IPS-18a (cell line): ENCODE measurements around the gene C10orf105.

Experiments
- H3K27ac ChIP-seq: one replicate; pipeline ENCODE4 v1.5.1; 2013; ENCODE audit warnings: low read length
- H3K27me3 ChIP-seq: one replicate; pipeline ENCODE4 v1.6.1; 2013; ENCODE audit warnings: mild to moderate bottlenecking, low read length; ENCODE audit not compliant: control insufficient read depth, insufficient read depth
- H3K36me3 ChIP-seq: one replicate; pipeline ENCODE4 v1.6.1; 2013; ENCODE audit warnings: low read depth, low read length; ENCODE audit not compliant: control insufficient read depth
- H3K4me1 ChIP-seq: one replicate; pipeline ENCODE4 v1.6.1; 2013; ENCODE audit warnings: low read depth, low read length; ENCODE audit not compliant: control insufficient read depth
- H3K4me3 ChIP-seq: one replicate; pipeline ENCODE4 v1.5.1; 2013; ENCODE audit warnings: low read length
- H3K9ac ChIP-seq: one replicate; pipeline ENCODE4 v1.6.1; 2013; ENCODE audit warnings: mild to moderate bottlenecking, low read length, moderate library complexity
- H3K9me3 ChIP-seq: one replicate; pipeline ENCODE4 v1.6.1; 2013; ENCODE audit warnings: low read depth, low read length; ENCODE audit not compliant: control insufficient read depth

The C10orf105 gene

DNA sequence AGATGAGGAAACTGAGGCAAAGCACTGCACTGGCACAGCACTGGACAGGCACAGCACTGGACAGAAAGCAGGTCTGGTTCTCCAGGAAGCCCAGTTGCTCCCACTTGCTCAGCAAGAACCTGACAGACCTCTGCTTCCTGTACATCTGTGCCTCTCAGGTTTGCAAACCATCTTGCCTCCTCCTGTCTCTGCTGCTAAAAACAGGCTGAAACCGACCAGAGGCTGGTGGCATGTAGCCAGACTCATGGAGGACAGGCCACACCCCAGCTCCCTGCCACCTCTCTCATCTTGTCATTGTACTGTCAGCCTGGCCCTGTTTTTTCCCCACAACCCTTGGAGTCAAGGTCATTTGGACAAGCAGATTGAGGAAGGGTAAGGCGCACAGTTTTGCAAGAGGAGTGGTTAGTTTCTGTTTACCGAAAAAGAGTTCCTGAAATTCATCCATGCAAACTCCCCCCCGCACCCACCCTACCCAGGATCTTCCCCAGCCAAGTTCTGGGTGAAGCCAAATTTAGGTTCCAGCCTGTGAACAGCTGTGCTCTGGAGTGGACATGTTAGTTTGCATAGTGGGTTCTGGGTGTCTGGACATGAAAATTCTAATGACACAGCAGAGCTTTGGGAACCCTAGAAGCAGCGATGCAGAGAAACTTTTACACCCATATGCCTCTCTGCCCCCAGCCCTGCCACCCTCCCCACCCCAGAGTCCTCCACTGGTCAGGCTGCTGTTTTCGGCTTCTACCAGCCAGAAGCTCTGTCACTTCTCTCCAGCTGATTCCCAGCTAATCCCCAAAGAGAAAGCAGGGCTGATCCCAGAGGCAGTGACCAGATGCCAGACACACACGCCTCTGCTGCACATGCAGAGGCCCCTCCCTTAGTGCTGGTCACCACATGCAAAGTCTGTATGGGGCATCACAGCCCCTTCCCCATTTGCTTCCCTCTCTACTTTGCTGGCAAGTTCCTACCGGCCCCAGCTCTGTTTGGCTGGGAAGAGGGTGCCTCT, 8.5 kb upstream of the C10orf105 start:
- no peak overlapping the region for H3K4me3 ChIP-seq
- no peaks in the 10 kb centered on the region for H3K4me1 ChIP-seq
- no peaks in the 10 kb centered on the region for H3K27me3 ChIP-seq
- H3K9me3 ChIP-seq: no peaks in the 10 kb centered on the region
- H3K9ac ChIP-seq: no peak overlapping the region
- H3K36me3 ChIP-seq: no peaks in the 10 kb centered on the region
- no peak overlapping the region for H3K27ac ChIP-seq

DNA sequence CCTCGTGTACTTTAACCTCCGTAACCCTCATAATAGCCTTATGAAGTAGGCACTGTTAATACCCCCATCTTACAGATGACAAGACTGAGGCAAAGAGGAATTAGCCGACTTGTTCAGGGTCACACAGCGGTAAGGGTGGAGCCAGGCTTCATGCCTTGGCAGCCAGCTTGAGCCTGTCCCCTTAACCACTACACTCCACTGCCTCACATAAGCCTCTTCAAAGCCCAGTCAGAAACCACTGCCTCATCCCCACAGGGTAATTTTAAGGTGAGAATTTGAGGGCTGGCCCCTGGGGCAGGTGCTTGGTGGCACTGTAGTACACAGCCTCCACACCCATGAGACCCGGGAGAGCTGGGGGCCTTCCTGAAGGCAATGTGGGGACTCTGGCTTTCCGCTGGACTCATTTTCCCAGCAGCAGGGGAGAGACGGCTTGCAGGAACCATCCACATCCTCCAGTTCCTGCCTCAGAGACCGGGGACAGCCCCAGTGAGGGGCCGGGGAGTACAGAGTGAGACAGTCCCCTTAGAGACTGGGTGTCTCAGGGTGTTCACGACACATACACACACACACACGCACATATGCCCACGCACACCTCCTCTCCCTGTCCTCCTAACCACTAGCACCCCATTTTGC, 7.6 kb upstream of the C10orf105 start:
- Histone ChIP-seq H3K27ac (no peak overlapping the region), H3K36me3 (no peaks in the 10 kb centered on the region), H3K4me3 (no peak overlapping the region), H3K27me3 (no peaks in the 10 kb centered on the region), H3K9ac (no peak overlapping the region), H3K9me3 (no peaks in the 10 kb centered on the region), H3K4me1 (no peaks in the 10 kb centered on the region)

GRCh38 chr10:71726580-71727104, 7.1 kb upstream of the C10orf105 start:
- Histone ChIP-seq H3K27me3 (no peaks in the 10 kb centered on the region), H3K9ac (no peak overlapping the region), H3K4me1 (no peaks in the 10 kb centered on the region), H3K9me3 (no peaks in the 10 kb centered on the region), H3K4me3 (no peak overlapping the region), H3K27ac (no peak overlapping the region), H3K36me3 (no peaks in the 10 kb centered on the region)

- no peak overlapping the region for H3K27ac ChIP-seq
- no peaks in the 10 kb centered on the region for H3K36me3 ChIP-seq
- H3K9ac ChIP-seq: no peak overlapping the region
- H3K4me3 ChIP-seq: no peak overlapping the region
- H3K9me3 ChIP-seq: no peaks in the 10 kb centered on the region
- no peaks in the 10 kb centered on the region for H3K4me1 ChIP-seq
- H3K27me3 ChIP-seq: no peaks in the 10 kb centered on the region
Measured at GRCh38 chr10:71725998-71726579, 6.5 kb upstream of the C10orf105 start.

DNA sequence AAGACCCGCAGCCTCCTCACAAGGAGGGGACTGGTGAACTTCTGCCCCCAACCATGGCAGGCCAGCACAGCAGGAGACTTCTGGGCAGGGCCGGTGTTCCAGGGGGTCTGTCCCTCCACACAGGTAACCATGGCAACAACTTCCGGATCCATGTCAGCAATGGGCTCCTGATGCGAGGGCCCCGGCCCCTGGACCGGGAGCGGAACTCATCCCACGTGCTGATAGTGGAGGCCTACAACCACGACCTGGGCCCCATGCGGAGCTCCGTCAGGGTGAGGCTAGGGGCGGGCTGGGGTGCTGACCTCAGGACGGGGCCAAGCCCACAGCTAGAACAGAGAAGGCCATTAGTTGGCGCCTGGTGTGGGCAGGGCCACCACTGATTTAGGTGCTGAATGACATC, 5.7 kb upstream of the C10orf105 start:
- Histone ChIP-seq H3K9ac (no peak overlapping the region), H3K27me3 (no peaks in the 10 kb centered on the region), H3K4me3 (no peak overlapping the region), H3K36me3 (no peaks in the 10 kb centered on the region), H3K9me3 (no peaks in the 10 kb centered on the region), H3K4me1 (peaks cover under 1% of the 10 kb centered on the region), H3K27ac (no peak overlapping the region)

- H3K27ac ChIP-seq: no peak overlapping the region
- H3K9ac ChIP-seq: no peak overlapping the region
- no peaks in the 10 kb centered on the region for H3K9me3 ChIP-seq
- H3K4me1 ChIP-seq: peaks cover 8% of the 10 kb centered on the region
- H3K4me3 ChIP-seq: no peak overlapping the region
- H3K27me3 ChIP-seq: no peaks in the 10 kb centered on the region
- H3K36me3 ChIP-seq: no peaks in the 10 kb centered on the region
Measured at GRCh38 chr10:71724539-71724938, 5.0 kb upstream of the C10orf105 start.

- H3K4me3 ChIP-seq: no peak overlapping the region
- H3K9ac ChIP-seq: no peak overlapping the region
- H3K27ac ChIP-seq: no peak overlapping the region
- H3K27me3 ChIP-seq: no peaks in the 10 kb centered on the region
- peaks cover 13% of the 10 kb centered on the region for H3K4me1 ChIP-seq
- no peaks in the 10 kb centered on the region for H3K36me3 ChIP-seq
- H3K9me3 ChIP-seq: no peaks in the 10 kb centered on the region
Measured at GRCh38 chr10:71723311-71723710, 3.7 kb upstream of the C10orf105 start.

DNA sequence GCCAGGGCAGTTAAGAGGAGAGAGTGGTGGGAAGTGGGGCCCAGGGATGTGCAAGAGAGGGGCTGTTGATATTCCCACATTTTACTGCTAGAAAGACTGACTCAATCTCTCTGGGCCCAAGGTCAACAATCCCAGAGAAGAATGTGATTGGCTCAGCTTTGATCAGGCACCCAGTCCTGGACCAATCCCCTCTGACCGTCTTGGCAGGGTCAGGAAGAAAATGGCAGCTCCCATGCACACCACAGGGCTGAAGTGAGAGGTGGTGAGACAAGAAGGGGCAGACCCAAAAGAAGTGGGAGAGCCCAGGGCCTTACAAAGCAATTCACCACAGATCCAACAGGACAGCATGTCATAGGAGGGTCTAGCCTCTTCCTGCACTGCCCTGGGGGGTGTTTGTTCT, 3.3 kb upstream of the C10orf105 start:
- no peaks in the 10 kb centered on the region for H3K27me3 ChIP-seq
- H3K4me1 ChIP-seq: peaks cover 13% of the 10 kb centered on the region
- no peaks in the 10 kb centered on the region for H3K36me3 ChIP-seq
- H3K27ac ChIP-seq: no peak overlapping the region
- H3K9ac ChIP-seq: no peak overlapping the region
- no peaks in the 10 kb centered on the region for H3K9me3 ChIP-seq
- H3K4me3 ChIP-seq: no peak overlapping the region

DNA sequence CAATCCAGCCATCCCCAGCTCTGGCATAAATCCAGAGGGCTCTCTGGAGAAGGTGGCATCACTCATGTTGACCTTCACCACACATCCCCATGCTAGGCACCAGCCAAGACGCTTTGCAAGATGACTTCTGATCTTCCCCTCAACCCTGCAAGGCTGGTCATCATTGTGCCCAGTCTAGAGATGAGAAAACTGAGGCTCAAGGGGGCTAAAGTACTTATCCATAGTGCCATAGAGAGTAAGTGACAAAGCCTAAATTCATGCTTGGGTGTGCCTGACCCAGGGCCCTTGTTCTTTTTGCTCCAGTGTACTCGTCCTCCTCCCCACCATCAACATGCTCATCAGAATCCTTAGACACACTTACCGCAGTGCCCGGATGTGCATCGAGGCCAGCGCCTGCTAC, 1.7 kb upstream of the C10orf105 start:
- H3K9ac ChIP-seq: no peak overlapping the region
- H3K27ac ChIP-seq: no peak overlapping the region
- peaks cover 13% of the 10 kb centered on the region for H3K4me1 ChIP-seq
- H3K27me3 ChIP-seq: no peaks in the 10 kb centered on the region
- H3K9me3 ChIP-seq: no peaks in the 10 kb centered on the region
- H3K4me3 ChIP-seq: no peak overlapping the region
- no peaks in the 10 kb centered on the region for H3K36me3 ChIP-seq

GRCh38 chr10:71720288-71720687, 710 bp upstream of the C10orf105 start:
- H3K36me3 ChIP-seq: no peaks in the 10 kb centered on the region
- no peaks in the 10 kb centered on the region for H3K27me3 ChIP-seq
- peaks cover 13% of the 10 kb centered on the region for H3K4me1 ChIP-seq
- H3K9ac ChIP-seq: no peak overlapping the region
- no peak overlapping the region for H3K4me3 ChIP-seq
- H3K27ac ChIP-seq: no peak overlapping the region
- H3K9me3 ChIP-seq: no peaks in the 10 kb centered on the region

DNA sequence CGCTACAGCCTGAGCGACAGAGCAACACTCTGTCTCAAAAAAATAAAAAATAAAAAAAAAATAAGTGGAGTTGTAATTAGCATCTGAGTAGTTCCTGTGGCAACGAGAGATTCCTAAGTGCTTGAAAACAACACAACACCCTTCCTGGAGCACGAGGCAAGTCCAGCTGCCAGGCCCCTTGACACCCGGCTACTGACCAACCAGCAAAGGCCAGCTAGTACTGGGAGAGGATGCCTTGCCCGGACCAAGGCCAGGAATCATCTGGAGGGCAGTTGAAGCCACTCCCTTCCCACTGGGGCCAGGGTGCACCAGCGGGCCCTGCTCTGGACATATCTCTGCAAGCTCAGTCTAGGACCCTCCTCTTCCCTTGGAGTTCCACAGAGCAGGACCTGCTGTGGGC, 536 bp downstream of the C10orf105 start:
- no peaks in the 10 kb centered on the region for H3K9me3 ChIP-seq
- no peaks in the 10 kb centered on the region for H3K27me3 ChIP-seq
- H3K4me1 ChIP-seq: peaks cover 13% of the 10 kb centered on the region
- H3K4me3 ChIP-seq: no peak overlapping the region
- no peak overlapping the region for H3K9ac ChIP-seq
- H3K27ac ChIP-seq: no peak overlapping the region
- no peaks in the 10 kb centered on the region for H3K36me3 ChIP-seq
